ENCODE data around the gene SLC34A3.

SLC34A3 gene

DNA sequence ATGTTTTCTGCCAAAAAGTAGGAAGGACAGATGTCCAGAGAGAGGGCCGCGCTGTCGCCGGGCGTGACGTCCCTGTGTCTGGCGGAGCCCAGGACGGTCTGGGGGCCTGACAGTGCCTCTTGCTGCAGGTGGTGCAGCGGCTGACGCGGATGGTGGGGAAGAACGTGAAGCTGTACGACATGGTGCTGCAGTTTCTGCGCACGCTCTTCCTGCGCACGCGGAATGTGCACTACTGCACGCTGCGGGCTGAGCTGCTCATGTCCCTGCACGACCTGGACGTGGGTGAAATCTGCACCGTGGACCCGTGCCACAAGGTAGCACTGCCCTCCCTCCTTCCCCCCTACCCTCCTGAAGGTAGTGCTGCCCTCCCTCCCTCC, 32.2 kb downstream of the SLC34A3 start:
- no peak for DNase-seq

DNA sequence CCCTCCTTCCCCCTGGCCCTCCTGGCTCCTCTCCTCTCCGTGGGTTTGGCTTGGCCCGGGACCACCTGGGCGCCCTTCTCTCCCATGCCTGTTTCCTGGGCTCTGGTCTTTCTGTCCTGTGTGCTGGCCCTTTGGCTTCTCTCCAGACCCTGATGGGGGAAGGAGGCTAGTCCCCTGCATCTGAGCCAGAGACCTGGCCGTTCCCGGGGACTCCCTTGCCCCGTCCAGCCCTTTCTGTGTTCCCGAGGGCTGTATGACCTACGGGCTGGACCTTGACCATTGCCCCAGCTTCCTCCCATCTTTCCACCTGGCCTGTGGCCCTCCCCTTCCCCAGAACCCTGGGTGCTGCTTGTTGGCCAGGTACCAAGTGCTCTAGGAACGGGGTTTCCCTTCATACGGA, 32.8 kb downstream of the SLC34A3 start:
- no peak for DNase-seq

DNA sequence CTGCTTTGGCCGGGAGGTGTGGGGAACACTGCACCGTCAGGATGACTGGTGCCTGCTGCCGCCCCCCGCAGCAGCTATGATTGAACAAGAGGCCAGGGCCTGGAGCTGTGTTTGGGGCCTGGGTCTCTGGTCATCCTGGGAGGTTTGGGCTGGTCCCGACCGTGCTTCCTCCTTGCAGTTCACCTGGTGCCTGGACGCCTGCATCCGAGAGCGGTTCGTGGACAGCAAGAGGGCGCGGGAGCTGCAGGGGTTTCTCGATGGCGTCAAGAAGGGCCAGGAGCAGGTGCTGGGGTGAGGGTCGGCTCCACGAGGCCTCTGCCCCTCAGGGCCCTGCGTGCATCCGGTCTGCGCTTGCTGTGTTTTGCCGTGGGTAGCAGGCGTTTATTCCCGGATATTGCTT, 33.4 kb downstream of the SLC34A3 start:
- DNase-seq: no peak

DNA sequence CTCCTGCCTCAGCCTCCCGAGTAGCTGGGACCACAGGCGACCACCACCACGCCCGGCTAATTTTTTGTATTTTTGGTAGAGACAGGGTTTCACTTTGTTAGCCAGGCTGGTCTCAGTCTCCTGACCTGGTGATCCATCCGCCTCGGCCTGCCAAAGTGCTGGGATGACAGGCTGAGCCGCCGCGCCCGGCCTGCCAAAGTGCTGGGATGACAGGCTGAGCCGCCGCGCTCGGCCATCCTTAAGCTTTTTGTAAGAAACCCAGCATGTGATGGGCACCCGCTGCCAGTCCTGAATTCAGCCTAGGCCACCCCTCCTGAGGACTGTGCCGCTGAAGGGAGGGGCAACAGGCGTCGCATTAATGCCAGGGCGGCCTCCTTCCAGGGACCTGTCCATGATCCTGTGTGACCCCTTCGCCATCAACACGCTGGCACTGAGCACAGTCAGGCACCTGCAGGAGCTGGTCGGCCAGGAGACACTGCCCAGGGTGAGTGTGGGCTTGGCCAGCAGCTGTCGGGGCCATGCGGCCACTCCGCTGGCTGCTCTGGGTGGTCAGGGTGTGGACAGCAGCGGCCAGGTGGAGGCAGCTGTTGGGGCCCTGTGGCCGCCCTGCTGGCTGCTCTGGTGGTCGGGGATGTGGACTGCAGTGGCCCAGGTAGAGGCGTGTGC, 34.9 kb downstream of the SLC34A3 start:
- no peak for DNase-seq

DNA sequence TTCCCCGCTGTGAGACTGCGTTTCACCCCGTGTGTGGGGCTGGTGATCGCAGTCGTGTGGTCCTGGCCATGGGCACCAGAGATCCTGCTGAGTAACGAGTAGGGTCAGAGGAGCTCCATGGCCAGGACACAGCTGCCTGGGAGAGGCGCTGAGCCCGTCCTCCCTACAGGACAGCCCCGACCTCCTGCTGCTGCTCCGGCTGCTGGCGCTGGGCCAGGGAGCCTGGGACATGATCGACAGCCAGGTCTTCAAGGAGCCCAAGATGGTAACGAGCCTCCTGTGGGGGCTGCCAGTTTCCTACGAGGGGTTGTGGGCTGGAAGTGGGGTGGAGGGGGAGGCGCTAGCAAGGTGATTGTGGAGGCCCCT, 35.4 kb downstream of the SLC34A3 start:
- DNase-seq: no peak

DNA sequence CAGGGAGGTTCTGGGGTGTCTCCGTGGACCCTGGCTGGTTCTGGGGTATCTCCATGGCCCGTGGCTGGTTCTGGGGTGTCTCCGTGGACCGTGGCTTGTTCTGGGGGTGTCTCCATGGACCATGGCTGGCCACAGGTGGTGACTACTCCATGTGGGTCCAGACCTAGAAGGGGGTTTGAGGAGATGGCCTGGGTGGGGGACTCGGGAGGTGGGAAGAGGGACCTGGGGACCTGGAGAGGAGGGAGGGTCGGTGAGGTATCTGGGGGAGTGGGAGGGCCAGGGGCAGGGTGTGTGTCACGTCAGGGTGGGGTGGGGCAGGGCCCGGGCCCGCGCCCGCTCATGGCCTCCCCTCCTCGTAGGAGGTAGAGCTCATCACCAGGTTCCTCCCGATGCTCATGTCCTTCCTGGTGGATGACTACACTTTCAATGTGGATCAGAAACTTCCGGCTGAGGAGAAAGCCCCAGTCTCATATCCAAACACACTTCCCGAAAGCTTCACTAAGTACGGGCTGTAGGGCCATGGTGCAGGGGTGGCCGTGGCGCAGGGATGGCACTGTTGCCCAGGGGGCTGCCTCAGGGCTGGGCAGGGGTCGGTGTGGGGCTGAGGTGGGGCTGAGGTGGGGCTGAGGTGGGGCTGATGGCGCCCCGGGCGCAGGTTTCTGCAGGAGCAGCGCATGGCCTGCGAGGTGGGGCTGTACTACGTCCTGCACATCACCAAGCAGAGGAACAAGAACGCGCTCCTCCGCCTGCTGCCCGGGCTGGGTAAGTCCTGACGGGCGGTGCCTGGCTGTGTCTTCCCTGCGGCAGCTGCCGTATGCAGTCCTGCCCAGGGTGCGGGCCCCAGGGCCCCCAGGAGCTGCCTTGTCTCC, 36.1 kb downstream of the SLC34A3 start:
- no peak for DNase-seq

DNA sequence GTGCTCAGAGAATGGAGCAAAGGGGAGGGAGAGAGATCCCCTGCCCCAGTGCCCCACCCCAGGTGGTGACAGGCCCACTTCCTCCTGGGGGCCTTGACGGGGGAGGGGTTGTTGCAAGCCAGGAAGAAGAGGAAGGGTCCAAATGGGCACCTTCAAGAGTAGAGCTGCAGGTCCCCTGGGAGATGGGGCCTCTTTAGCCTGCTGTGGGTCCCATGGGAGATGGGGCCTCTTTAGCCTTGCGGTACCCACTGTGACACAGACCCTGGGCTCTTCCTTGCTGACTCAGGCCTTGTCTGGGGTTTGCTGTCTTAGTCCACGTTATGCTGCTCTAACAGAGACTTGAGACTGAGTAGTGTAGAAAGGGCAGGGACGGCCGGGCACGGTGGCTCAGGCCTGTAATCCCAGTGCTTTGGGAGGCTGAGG, 37.2 kb downstream of the SLC34A3 start:
- DNase-seq: no peak

DNA sequence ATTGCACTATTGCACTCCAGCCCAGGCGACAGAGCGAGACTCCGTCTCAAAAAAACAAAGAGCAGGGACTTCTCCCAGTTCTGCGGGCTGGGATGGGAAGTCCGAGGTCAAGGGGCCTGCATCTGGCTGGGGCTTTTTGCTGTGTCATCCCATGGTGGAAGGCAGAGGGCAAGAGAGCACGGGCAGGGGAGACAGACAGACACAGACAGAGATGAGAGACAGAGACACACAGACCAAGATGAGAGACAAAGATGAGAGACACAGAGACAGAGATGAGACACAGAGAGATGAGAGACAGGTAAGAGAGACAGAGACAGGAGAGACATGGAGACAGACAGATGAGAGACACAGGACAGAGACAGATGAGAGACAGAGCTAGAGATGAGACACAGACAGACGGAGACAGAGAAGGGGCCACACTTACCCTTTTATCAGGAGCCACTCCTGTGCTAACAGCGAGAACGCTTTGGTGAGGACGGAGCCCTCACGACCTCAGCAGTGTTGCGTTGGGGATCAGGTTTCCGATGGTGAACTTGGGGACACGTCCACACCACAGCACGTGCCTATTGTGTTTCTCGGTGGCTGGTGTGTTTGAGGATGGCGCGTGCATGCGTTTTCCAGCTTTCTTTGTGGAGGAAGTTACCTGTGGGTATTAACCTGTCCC, 38.0 kb downstream of the SLC34A3 start:
- DNase-seq: no peak

DNA sequence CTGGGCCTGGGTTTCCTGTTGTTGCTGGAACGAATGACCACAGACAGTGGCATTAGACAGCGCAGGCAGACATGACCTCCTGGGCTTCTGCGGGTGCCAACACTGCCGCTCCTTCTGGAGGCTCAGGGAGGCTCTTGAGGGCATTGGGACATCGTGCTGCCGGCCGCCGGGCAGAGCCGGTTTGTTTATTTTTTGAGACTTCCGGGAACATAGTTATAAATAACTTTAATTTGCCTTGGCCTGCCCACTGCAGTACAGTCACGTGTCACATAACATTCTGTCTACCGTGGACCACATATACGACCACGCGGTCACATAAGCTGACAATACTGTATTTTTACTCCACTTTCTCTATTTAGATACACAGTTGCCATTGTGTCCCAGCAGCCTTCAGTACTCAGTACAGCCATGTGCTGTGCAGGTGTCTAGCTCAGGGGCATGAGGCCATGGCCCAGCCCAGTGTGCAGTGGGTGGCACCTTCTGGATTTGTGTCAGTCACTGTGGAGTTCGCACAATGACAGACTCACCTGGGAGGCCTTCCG, 38.6 kb downstream of the SLC34A3 start:
- no peak for DNase-seq

DNA sequence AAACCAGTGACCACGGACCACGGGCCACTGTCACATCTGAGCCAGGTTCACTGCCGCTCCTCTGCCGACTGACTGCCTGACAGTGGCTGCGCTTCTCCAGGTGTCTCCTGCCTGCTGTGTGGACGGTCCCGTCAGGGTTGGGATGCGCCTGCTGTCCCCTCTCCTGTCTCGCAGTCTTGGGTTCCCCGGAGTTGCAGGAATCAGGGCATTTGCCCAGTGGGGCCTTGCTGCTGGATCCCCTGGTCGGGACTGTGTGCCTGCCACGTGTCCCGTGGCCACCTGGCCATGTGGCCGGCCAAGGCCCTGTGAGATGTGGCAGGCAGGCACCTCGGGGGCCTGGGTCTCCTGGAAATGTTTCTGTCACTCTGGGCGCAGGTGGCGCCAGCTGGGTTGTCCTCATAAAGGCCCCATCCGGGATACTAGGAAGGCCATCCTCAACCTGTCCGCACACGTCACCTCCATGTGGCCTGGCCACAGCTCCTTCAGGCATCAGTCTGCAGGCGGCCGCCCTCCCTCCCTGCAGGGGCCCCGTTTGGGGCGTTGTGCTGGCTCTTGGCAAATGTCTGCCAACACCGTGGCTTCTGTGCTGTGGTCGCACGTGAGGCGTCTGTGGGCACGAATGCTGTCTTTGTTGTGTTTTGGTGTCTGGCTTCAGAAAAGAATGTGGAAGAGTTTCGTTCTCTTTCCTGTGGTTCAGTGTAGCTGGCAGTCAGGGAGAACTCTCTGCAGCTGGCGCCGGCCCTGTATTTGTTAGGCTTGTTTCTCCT, 40.4 kb downstream of the SLC34A3 start:
- peak; percentile 40 for DNase-seq

DNA sequence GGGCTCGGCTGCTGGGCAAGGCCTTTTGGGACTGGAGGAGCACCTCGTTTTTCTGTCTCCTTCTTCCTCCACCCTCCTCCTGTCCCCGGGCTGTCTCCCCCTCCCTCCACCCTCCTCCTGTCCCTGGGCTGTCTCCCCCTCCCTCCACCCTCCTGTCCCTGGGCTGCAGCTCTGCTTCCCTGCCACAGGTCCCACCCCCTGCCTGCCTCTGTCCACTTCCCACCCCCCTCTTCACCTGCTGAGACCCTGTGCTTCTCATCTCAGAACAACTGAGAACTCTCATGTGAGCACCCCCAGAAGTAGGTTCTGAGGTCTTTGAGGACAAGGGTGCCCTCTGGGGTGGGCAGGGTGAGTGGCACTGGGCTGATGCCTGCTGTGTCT, 41.0 kb downstream of the SLC34A3 start:
- DNase-seq: no peak

DNA sequence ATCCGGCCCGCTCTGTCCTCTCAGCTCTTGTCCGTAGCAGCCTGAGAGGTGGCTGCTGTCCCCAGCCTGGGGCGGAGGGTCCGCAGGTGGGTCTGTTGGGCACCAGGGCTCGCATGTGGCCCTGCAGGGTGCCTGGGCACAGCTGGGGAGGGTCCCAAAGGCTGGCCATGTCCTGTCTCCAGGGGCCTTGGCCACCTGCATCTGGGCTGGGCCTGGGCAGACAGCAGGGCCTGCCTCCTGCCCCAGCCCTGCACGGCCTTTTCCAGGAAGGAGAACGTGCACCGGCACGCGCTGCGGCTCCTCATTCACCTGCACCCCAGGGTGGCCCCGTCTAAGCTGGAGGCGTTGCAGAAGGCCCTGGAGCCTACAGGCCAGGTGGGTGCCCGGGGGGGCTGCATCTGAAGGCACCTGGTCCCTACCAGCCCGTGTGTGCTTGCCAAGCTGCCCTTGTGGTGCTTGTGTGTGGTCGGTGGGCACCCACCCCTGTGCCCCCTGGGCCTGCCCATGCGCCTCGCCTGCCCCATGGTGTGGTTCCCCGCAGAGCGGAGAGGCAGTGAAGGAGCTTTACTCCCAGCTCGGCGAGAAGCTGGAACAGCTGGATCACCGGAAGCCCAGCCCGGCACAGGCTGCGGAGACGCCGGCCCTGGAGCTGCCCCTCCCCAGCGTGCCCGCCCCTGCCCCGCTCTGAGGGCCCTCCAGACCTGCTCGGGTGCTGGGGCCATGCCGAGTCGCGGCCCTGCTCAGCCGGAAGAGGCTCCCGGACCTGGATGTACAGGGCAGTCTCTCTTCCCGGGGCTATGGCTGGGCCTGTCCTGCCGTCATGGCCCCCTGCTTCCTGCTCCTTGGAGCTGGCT, 41.8 kb downstream of the SLC34A3 start:
- DNase-seq: no peak

DNA sequence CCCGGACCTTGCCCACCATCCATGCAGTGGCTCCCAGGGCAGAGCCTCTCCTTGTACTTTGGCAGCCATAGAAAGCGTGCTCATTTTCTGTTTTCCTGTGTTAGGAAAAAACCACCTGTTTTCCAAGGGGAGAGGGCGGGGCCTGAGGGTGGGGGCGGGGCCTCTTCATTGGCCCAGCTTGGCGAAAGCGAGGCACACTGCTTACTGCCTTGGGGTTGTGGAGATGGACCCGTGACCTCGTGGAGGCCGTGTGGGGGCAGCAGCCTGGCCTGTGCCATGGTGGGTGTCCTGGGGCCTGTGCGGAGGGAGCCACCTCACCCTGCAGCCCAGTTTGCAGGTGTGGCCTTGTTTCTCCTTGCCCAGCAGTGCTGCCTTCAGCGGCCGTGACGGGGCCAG, 42.4 kb downstream of the SLC34A3 start:
- DNase-seq: no peak

DNA sequence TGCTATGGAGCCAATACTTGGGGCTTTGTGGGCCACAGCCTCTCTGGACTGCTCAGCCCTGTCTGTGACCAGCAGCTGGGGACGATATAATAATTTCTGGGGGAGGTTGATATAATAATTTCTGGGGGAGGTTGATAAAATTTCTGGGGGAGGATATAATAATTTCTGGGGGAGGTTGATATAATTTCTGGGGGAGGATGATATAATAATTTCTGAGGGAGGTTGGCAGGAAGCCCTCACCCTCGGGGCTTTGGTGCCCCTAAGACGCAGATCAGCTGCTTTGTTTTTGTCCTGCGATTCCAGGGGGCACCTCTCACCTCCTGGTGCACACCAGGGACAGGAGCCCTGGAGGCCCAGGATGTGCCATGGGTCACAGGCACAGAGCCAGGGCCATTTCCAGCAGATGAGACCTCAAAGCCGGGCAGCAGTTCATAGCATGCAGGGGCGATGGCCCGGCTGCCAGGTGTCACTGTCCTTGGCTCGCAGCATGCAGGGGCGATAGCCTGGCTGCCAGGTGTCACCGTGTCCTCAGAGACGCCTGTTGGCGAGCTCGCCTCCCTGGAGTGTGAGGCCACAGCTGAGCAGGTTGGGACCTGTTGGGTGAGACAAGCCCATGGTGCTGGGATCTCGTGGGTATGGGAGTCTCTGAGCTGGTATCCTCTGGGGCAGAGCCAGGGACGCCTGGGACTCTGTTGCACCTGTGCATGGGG, 43.1 kb downstream of the SLC34A3 start:
- no peak for DNase-seq

DNA sequence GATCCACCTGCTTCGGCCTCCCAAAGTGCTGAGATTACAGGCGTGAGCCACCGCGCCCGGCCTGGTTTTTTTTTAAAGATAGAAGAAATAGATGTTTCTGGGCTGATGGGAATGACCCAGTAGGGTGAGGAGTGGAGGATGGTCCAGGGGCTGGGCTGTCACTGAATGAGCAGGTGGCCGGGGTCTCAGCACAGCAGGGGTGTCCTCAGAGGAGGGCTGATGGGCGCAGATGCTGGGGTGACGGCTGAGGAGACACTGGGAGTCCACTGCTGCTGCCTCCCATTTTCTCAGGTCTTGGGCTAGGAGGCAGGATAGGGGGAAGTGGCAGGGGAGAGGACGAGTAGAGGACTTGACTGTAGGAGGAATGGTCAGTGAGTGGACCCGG, 44.5 kb downstream of the SLC34A3 start:
- DNase-seq: no peak

DNA sequence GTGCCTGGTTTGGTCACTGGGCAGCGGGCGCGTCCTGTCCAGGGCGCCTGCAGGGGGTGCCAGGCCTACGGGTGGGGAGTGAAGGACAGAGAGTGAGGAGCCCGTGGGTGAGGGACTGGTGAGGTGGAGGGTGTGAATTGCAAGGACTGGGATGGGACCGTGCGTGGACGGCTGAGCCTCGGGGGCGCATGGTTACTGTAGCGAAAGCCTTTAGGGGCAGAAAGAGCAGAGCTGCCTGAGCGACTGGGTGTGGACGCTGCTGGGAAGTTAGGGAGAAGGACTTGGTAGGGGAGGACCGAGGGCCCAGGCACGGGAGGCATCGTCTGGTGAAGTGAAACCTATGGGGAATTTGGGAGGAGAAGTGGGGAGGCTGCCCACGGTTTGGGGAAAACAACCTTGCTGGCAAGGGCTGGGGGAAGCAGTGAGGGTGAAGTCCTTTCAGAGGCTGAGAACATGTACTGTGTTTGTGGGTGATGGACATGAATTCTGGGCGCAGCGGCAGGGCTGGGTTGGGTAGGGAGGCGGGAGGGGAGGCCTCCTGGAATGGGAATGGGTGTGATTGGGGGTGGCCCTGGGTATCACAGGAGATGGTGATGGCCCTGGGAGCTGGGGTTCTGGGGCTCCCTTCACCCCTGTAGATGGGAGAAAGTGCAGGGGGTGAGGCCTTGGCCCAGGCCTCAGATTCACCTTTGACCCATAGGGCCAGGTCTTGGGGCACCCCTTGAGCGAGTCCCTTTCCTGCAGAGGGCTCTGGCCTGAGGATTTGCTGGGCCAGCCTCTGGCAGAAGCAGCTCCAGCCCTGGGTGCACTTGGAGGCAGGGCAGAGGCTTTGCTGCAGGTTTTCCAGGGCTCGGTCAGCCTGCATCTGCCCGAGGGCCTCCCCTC, 45.1 kb downstream of the SLC34A3 start:
- DNase-seq: no peak

DNA sequence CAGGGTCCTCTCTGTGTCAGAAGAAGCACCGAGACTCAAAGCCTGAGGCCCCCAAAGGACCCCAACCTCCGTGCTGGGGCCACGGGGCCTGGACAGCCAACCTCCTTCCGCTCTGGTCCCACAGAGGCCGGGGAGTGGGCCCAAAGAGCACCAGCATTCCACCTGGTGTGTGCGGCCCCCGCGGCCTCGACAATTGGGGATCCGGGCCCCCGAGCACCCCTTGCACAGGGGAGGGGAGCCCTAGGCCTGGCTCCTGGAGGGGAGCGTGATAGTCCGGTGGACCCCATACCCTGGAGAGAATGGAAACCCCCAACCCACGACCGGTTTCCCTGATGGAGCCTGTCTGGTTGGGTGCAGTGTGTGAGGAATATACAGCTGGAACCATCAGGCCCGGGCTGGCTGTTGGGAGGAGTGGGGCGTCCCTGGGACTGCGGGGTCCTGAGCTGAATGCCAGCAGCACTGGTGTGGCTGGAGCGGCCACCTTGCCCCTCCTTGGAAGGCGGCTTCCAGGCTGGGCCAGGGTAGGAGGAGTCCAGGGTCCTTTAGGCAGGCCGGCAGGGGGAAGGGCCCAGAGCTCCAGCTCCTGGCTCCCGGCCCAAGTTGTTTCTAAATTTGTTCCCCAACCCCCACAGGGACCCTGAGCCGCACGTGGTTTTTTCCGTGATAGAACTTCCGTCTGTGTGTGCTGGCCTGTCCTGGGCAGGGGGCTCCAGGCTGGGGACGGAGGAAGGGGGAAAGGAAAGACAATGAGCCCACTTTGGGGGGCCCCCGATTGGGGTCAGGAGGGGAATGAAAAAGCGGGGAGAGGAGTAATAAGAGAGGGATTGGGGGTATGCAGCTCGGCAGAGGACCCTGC, 46.0 kb downstream of the SLC34A3 start:
- no peak for DNase-seq

DNA sequence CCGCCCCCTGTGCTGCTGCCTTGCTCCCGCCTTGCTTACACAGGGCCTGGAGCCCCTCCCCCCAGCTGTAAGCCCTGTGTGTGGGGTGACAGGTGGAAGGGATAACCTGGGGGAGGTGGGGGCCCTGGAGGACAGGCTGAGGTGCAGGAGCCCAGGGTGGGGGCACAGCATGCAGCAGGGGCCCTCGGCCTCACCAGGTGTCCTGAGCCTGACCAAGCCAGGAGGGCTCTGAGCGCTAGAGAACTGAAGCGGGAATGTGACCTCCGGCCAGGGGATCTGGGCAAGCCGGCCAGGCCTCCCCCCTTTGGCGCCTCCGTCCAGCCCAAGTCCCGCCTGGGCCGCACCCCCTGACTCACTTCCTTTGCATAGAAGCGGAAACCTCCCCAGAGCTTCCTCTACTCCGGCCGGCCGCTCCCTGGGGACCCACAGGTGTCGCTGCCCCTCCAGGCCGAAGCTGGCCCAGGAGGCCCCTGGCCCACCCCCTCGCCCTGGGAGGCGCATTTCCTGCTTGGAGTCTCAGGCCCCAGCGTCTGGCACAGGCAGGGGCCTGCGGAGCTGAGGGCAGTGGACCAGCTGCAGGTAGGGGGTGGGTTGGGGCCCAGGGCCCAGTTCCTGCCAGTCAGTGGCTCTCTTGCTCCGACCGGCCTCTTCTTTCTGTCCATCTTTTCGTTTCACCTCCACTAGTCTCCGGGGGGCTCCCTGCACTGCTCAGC, 46.8 kb downstream of the SLC34A3 start, which contains the start of gene TOR4A:
TOR4A (plus strand) TSS at position 398 of the 713 bp plus-strand sequence. CDS start 964 bp downstream, outside the sequence.
- DNase-seq: peak; percentile 59

Data from activated CD4-positive, alpha-beta T cell treated with anti-CD3 and anti-CD28 coated beads, Interleukin-2, amount 50 U/mL, for 16 hours (primary cell).